SU-DHL-6 (cell line): ENCODE results near the gene RHOBTB3.

Experiments
- H2AFZ ChIP-seq: fragments of 200-600 bp; sonication (generic); 2 replicates; pipeline ENCODE4 v1.6.1; 2014; ENCODE audit warnings: low read depth, mild to moderate bottlenecking, moderate library complexity, mixed read lengths, antibody characterized with exemption, low read length; ENCODE audit not compliant: severe bottlenecking
- H3F3A ChIP-seq: fragments of 200-600 bp; shearing (Covaris generic); 2 replicates; pipeline ENCODE4 v1.6.0; 2016; ENCODE audit warnings: antibody characterized with exemption, mild to moderate bottlenecking; ENCODE audit not compliant: insufficient read depth
- H3K27ac ChIP-seq: fragments of 200-600 bp; sonication (generic); 2 replicates; pipeline ENCODE4 v1.5.1; 2016; ENCODE audit warnings: low read depth, mild to moderate bottlenecking, low read length, moderate library complexity, mixed read lengths
- H3K27me3 ChIP-seq: fragments of 200-600 bp; sonication (generic), shearing (Covaris generic); 2 replicates; pipeline ENCODE4 v1.6.0; 2014; ENCODE audit warnings: mild to moderate bottlenecking, low read length
- H3K36me3 ChIP-seq: fragments of 200-600 bp; sonication (generic); 2 replicates; pipeline ENCODE4 v1.6.1; 2014; ENCODE audit warnings: mild to moderate bottlenecking, low read length, mixed read lengths
- H3K4me2 ChIP-seq: fragments of 300-600, 200-600 bp; shearing (Covaris generic), sonication (generic); 2 replicates; pipeline ENCODE4 v1.6.0; 2014; ENCODE audit warnings: low read length, low read depth, mild to moderate bottlenecking; ENCODE audit not compliant: poor library complexity, severe bottlenecking
- H3K4me3 ChIP-seq: fragments of 200-600 bp; sonication (generic); 2 replicates; pipeline ENCODE4 v1.5.1; 2014; ENCODE audit warnings: antibody characterized with exemption, low read length, mild to moderate bottlenecking, mixed read lengths; ENCODE audit not compliant: insufficient read depth, poor library complexity, severe bottlenecking
- H3K79me2 ChIP-seq: fragments of 200-600 bp; sonication (generic); 2 replicates; pipeline ENCODE4 v1.6.1; 2014; ENCODE audit warnings: mild to moderate bottlenecking, low read length, moderate library complexity; ENCODE audit not compliant: insufficient read depth
- H3K9ac ChIP-seq: fragments of 200-600 bp; sonication (generic); 2 replicates; pipeline ENCODE4 v1.7.0; 2014; ENCODE audit warnings: mild to moderate bottlenecking, low read length
- H3K9me2 ChIP-seq: fragments of 200-600 bp; sonication (generic); replicated peaks from 2 replicates; pipeline ENCODE4 v1.6.1; 2014; ENCODE audit warnings: low read length; ENCODE audit not compliant: insufficient read depth
- H3K9me3 ChIP-seq: fragments of 200-600 bp; sonication (generic); 2 replicates; pipeline ENCODE4 v1.6.1; 2014; ENCODE audit warnings: low read length, mixed read lengths; ENCODE audit not compliant: insufficient read depth
- H4K20me1 ChIP-seq: fragments of 200-600 bp; sonication (generic); 2 replicates; pipeline ENCODE4 v1.6.1; 2014; ENCODE audit warnings: low read depth, mild to moderate bottlenecking, antibody characterized with exemption, low read length, moderate library complexity, mixed read lengths
- EZH2phosphoT487 ChIP-seq: fragments of 200-600 bp; sonication (generic), shearing (Covaris generic); conservative IDR thresholded peaks from 2 replicates; pipeline ENCODE4 v1.6.1; 2018; ENCODE audit warnings: mild to moderate bottlenecking, antibody characterized with exemption, low read length, moderate library complexity, mixed read lengths
- TF ChIP-seq, protein P1 (sequence below): fragments of 200-600 bp; sonication (generic); IDR thresholded peaks from one replicate; pipeline ENCODE4 v1.5.1; 2017; ENCODE audit warnings: antibody characterized with exemption, mild to moderate bottlenecking, low read length, moderate library complexity; ENCODE audit not compliant: insufficient read depth, poor library complexity, severe bottlenecking

Gene RHOBTB3

GRCh38 chr5:95786821-95787418 is 55.8 kb downstream of the RHOBTB3 start:
- Histone ChIP-seq H3K9me2 (no peaks in the 10 kb centered on the region), H3K27me3 (no peaks in the 10 kb centered on the region), H3K4me3 (no peak overlapping the region), H2AFZ (no peak overlapping the region), H3K27ac (no peak overlapping the region), H4K20me1 (no peaks in the 10 kb centered on the region), H3K79me2 (no peaks in the 10 kb centered on the region), H3F3A (no peaks in the 10 kb centered on the region), H3K4me2 (no peak overlapping the region), H3K36me3 (no peaks in the 10 kb centered on the region), H3K9ac (no peak overlapping the region), H3K9me3 (no peaks in the 10 kb centered on the region)
- TF ChIP-seq EZH2phosphoT487: no peak
- TF ChIP-seq, protein P1, sequence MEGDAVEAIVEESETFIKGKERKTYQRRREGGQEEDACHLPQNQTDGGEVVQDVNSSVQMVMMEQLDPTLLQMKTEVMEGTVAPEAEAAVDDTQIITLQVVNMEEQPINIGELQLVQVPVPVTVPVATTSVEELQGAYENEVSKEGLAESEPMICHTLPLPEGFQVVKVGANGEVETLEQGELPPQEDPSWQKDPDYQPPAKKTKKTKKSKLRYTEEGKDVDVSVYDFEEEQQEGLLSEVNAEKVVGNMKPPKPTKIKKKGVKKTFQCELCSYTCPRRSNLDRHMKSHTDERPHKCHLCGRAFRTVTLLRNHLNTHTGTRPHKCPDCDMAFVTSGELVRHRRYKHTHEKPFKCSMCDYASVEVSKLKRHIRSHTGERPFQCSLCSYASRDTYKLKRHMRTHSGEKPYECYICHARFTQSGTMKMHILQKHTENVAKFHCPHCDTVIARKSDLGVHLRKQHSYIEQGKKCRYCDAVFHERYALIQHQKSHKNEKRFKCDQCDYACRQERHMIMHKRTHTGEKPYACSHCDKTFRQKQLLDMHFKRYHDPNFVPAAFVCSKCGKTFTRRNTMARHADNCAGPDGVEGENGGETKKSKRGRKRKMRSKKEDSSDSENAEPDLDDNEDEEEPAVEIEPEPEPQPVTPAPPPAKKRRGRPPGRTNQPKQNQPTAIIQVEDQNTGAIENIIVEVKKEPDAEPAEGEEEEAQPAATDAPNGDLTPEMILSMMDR: no peak

DNA sequence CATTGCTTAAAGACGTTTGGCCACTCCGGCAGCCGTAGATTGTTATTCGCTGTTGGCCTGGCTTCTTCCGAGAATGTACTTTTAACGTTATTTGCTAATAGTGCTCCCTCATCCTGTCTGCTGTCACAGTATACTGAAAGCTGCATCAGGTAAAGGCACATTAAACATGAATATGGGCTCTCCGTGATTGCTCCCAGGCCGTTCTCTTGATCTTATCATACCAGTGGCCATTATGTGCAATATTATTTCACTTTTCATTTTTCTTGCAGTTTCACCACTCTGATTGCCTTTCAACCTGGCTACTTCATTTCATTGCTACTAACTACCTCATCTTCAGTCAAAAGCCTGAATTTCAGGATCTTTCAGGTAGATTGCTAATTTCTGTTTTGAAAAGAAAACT is 57.4 kb downstream of the RHOBTB3 start:
- no peaks in the 10 kb centered on the region for H3K36me3 ChIP-seq
- H3K27me3 ChIP-seq: no peaks in the 10 kb centered on the region
- no peak overlapping the region for H2AFZ ChIP-seq
- TF ChIP-seq, protein P1: no peak
- TF ChIP-seq EZH2phosphoT487: no peak
- no peaks in the 10 kb centered on the region for H3F3A ChIP-seq
- H3K4me3 ChIP-seq: no peak overlapping the region
- H3K9me3 ChIP-seq: no peaks in the 10 kb centered on the region
- H4K20me1 ChIP-seq: no peaks in the 10 kb centered on the region
- no peak overlapping the region for H3K9ac ChIP-seq
- H3K9me2 ChIP-seq: no peaks in the 10 kb centered on the region
- H3K79me2 ChIP-seq: no peaks in the 10 kb centered on the region
- no peak overlapping the region for H3K27ac ChIP-seq
- no peak overlapping the region for H3K4me2 ChIP-seq

DNA sequence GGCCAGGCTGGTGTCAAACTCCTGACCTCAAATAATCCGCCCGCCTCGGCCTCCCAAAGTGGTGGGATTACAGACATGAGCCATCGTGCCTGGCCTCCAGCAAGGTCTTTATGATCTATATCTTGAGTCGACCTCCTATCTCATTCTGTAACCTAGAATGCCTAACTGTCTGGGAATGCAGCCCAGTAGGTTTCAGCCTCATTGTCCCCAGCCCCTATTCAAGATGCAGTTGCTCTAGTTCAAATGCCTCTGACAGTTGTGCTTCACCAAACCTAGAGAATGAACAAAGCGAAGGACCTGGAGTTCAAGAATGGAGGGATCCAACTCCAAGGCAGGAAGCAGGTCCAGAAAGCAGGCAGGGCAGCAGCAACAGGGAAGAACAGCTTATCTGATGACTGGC is 60.6 kb downstream of the RHOBTB3 start:
- Histone ChIP-seq H3K27ac (no peak overlapping the region), H3K9ac (no peak overlapping the region), H2AFZ (no peak overlapping the region), H4K20me1 (no peaks in the 10 kb centered on the region), H3K27me3 (no peaks in the 10 kb centered on the region), H3K9me2 (no peaks in the 10 kb centered on the region), H3K79me2 (no peaks in the 10 kb centered on the region), H3K4me2 (no peak overlapping the region), H3K36me3 (no peaks in the 10 kb centered on the region), H3K9me3 (no peaks in the 10 kb centered on the region), H3F3A (no peaks in the 10 kb centered on the region), H3K4me3 (no peak overlapping the region)
- TF ChIP-seq, protein P1: no peak
- no peak for TF ChIP-seq EZH2phosphoT487
